NB4 (cell line): Measurements from ENCODE around the gene AP1M2.

ENCODE experiments used
- CTCF ChIP-seq: IDR thresholded peaks from one replicate; pipeline ENCODE4 v1.5.1; 2012; ENCODE audit warnings: low read depth, low read length
- MYC ChIP-seq: IDR thresholded peaks from 2 replicates; pipeline ENCODE4 v1.6.1; 2011; ENCODE audit warnings: low read depth, low read length
- POLR2A ChIP-seq: IDR thresholded peaks from 2 replicates; pipeline ENCODE4 v1.6.1; 2011; ENCODE audit warnings: mild to moderate bottlenecking; ENCODE audit not compliant: insufficient read length; ENCODE audit errors: extremely low read depth

DNA sequence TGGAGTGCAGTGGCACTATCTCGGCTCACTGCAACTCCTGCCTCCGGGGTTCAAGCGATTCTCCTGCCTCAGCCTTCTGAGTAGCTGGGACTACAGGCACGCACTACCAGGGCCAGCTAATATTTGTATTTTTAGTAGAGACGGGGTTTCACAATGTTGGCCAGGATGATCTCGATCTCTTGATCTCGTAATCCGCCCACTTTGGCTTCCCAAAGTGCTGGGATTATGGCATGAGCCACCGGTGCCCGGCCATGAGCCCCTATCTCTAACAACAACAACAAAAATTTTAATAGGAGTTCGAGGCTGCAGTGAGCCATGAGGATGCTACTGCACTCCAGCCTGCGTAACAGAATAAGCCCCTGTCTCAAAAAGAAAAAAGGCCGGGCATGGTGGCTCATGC is 5.0 kb downstream of the AP1M2 start:
- TF ChIP-seq POLR2A (no peak), CTCF (no peak), MYC (no peak)
